ENCODE measurements around the gene ABHD18.

DNA sequence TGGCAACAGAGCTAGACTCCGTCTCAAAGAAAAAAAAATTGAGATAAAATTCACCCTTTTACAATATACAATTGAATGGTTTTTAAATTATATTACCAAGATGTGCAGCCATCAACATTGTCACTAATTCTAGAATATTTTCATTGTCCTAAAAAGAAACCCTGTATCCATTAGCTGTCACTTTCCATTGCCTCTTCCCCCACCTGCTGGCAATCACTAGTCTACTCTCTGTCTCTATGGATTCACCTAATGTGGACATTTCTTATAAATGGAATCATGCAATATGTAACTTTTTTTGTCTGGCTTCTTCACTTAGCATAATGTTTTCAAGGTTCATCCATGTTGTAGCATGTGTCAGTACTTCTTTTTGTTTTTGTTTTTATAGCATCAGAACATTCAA lies 20.8 kb downstream of the ABHD18 start:
- TF ChIP-seq, protein P1, sequence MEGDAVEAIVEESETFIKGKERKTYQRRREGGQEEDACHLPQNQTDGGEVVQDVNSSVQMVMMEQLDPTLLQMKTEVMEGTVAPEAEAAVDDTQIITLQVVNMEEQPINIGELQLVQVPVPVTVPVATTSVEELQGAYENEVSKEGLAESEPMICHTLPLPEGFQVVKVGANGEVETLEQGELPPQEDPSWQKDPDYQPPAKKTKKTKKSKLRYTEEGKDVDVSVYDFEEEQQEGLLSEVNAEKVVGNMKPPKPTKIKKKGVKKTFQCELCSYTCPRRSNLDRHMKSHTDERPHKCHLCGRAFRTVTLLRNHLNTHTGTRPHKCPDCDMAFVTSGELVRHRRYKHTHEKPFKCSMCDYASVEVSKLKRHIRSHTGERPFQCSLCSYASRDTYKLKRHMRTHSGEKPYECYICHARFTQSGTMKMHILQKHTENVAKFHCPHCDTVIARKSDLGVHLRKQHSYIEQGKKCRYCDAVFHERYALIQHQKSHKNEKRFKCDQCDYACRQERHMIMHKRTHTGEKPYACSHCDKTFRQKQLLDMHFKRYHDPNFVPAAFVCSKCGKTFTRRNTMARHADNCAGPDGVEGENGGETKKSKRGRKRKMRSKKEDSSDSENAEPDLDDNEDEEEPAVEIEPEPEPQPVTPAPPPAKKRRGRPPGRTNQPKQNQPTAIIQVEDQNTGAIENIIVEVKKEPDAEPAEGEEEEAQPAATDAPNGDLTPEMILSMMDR (conservative IDR thresholded peaks at IDR 0.05), result peak; percentile 20
- TF ChIP-seq ZFX (IDR thresholded peaks at IDR 0.05), result no peak
